Endothelial cell of umbilical vein (primary cell): ENCODE results near the gene SORT1. TPM values are rescaled to one million over a fixed set of nuclear protein-coding genes. Genes with fewer than 3 reads are reported as not detected.

Experiments
- BruUV-seq: library from RNA; stranded (reverse); fragments of 400-500 nt; replicated peaks from 2 replicates; lab custom pipeline; 2021; lab: Mats Ljungman, UMichigan
- CTCF ChIA-PET: fragments of 300-600, 350-600 bp; sonication (Branson Sonifier 250); formaldehyde crosslinking; loops from one replicate; lab custom pipeline; 2021; ENCODE audit warnings: antibody characterized with exemption, inconsistent platforms; lab: Charles Lee
- POLR2A ChIA-PET: fragments of 300-600, 350-600 bp; sonication (Branson Sonifier 250); formaldehyde crosslinking; loops from one replicate; lab custom pipeline; 2021; ENCODE audit warnings: antibody characterized with exemption, inconsistent platforms; lab: Charles Lee
- DNase-seq: peaks from one replicate; pipeline ENCODE4 v3.0.0-alpha.2; 2011; ENCODE audit warnings: low read depth, low spot score
- FAIRE-seq: peaks from 2 replicates; lab custom pipeline; 2011; peaks lifted over from hg19 to GRCh38; lab: Jason Lieb, UNC
- H2AFZ ChIP-seq: 2 replicates; pipeline ENCODE4 v1.6.0; 2012; ENCODE audit warnings: low read depth, low read length, control low read depth, inconsistent platforms
- H3K27ac ChIP-seq: 2 replicates; pipeline ENCODE4 v1.5.1; 2011; ENCODE audit warnings: low read depth, mild to moderate bottlenecking, control low read depth, low read length, moderate library complexity; ENCODE audit not compliant: insufficient read depth
- H3K27me3 ChIP-seq, 2 experiments: 2 replicates each; pipeline versions ENCODE4 v1.6.0 to v1.6.1; 2011; ENCODE audit warnings: low read length in 2 of 2, mixed read lengths in 1 of 2; ENCODE audit not compliant: control insufficient read depth in 2 of 2, insufficient read depth in 2 of 2
- H3K36me3 ChIP-seq, 2 experiments: 2 replicates in 1 of 2; 3 replicates in 1 of 2; pipeline ENCODE4 v1.5.1; 2011; ENCODE audit warnings: low read length in 2 of 2, mild to moderate bottlenecking in 1 of 2, moderate library complexity in 1 of 2; ENCODE audit not compliant: control insufficient read depth in 2 of 2, insufficient read depth in 2 of 2; ENCODE audit errors: extremely low read depth in 1 of 2
- H3K4me1 ChIP-seq: 3 replicates; pipeline ENCODE4 v1.5.1; 2011; ENCODE audit warnings: mild to moderate bottlenecking, low read length; ENCODE audit not compliant: control insufficient read depth, insufficient read depth; ENCODE audit errors: extremely low read depth
- H3K4me2 ChIP-seq: 2 replicates; pipeline ENCODE4 v1.6.1; 2011; ENCODE audit warnings: low read length, control low read depth, mixed read lengths; ENCODE audit not compliant: insufficient read depth
- H3K4me3 ChIP-seq, 3 experiments: fragments of 200-600 bp in 1 of 3; sonication (generic), shearing (Covaris generic) in 1 of 3; replicated peaks in 1 of 3; 2 replicates each; pipeline ENCODE4 v1.5.1; 2011 to 2016; ENCODE audit warnings: control low read depth in 3 of 3, low read length in 3 of 3, mild to moderate bottlenecking in 2 of 3, inconsistent platforms in 1 of 3, low read depth in 1 of 3, moderate library complexity in 1 of 3; ENCODE audit not compliant: insufficient read depth in 1 of 3
- H3K79me2 ChIP-seq: 2 replicates; pipeline ENCODE4 v1.6.0; 2012; ENCODE audit warnings: low read length, inconsistent platforms; ENCODE audit not compliant: control insufficient read depth, insufficient read depth
- H3K9ac ChIP-seq: replicated peaks from 2 replicates; pipeline ENCODE3; 2011; ENCODE audit warnings: low read length, control low read depth; ENCODE audit not compliant: insufficient read depth; ENCODE audit errors: extremely low read depth
- H3K9me1 ChIP-seq: replicated peaks from 3 replicates; pipeline ENCODE4 v1.6.0; 2011; ENCODE audit warnings: mild to moderate bottlenecking, low read length; ENCODE audit not compliant: control insufficient read depth, insufficient read depth; ENCODE audit errors: extremely low read depth
- H3K9me3 ChIP-seq: replicated peaks from 2 replicates; pipeline ENCODE4 v1.5.1; 2012; ENCODE audit warnings: low read length, inconsistent platforms; ENCODE audit not compliant: control insufficient read depth, insufficient read depth
- H4K20me1 ChIP-seq: replicated peaks from 2 replicates; pipeline ENCODE3; 2011; ENCODE audit warnings: mild to moderate bottlenecking, low read length; ENCODE audit not compliant: control insufficient read depth, insufficient read depth; ENCODE audit errors: extremely low read depth
- CTCF ChIP-seq, 2 donors: IDR thresholded peaks; 1 replicate in 1 of 2; 2 replicates in 1 of 2; pipeline ENCODE4 v1.5.1; 2011; ENCODE audit warnings: low read length in 2 of 2, mild to moderate bottlenecking in 2 of 2, moderate library complexity in 2 of 2, control low read depth in 1 of 2, inconsistent platforms in 1 of 2, low read depth in 1 of 2; ENCODE audit not compliant: insufficient read depth in 1 of 2; ENCODE audit errors: extremely low read depth in 1 of 2
- EZH2 ChIP-seq: IDR thresholded peaks from 2 replicates; pipeline ENCODE4 v1.6.1; 2012; ENCODE audit warnings: borderline replicate concordance, low read depth, mild to moderate bottlenecking, moderate library complexity, low read length, inconsistent platforms; ENCODE audit not compliant: severe bottlenecking
- FOS ChIP-seq: IDR thresholded peaks from 2 replicates; pipeline ENCODE4 v1.6.1; 2011; ENCODE audit warnings: mild to moderate bottlenecking, low read length, moderate library complexity, borderline replicate concordance; ENCODE audit not compliant: insufficient read depth
- GATA2 ChIP-seq: IDR thresholded peaks from 2 replicates; pipeline ENCODE4 v1.7.0; 2011; ENCODE audit warnings: low read depth, mild to moderate bottlenecking, moderate library complexity, mixed read lengths, low read length; ENCODE audit not compliant: insufficient read length, insufficient read depth
- JUN ChIP-seq: IDR thresholded peaks from 2 replicates; pipeline ENCODE4 v1.6.1; 2011; ENCODE audit warnings: borderline replicate concordance, low read depth; ENCODE audit not compliant: insufficient read length, insufficient read depth
- MAX ChIP-seq: IDR thresholded peaks from 2 replicates; pipeline ENCODE4 v1.6.1; 2011; ENCODE audit not compliant: insufficient read depth, insufficient read length
- MYC ChIP-seq: IDR thresholded peaks from one replicate; pipeline ENCODE4 v1.6.1; 2011; ENCODE audit warnings: mild to moderate bottlenecking, low read depth, low read length
- POLR2A ChIP-seq: IDR thresholded peaks from 2 replicates; pipeline ENCODE4 v1.6.1; 2012; ENCODE audit warnings: low read depth, mild to moderate bottlenecking, control low read depth, low read length
- POLR2AphosphoS5 ChIP-seq: IDR thresholded peaks from 2 replicates; pipeline ENCODE4 v1.6.1; 2012; ENCODE audit warnings: low read depth, mild to moderate bottlenecking, control low read depth, low read length, moderate library complexity; ENCODE audit not compliant: insufficient read depth
- dilution Hi-C: fragments of 300-500 bp; cut with MboI; formaldehyde crosslinking; loops from one replicate; pipeline ENCODE4 v1.15.0; 2019; ENCODE audit warnings: low sequenced_read_pairs; ENCODE audit not compliant: extremely low pct_ligation_motif_present
- intact Hi-C: fragments of 100-400 bp; cut with micrococcal nuclease; formaldehyde crosslinking; loops from one replicate; pipeline ENCODE4 v1.10.0; 2022
- polyA plus RNA-seq, 4 experiments: library from polyadenylated mRNA; depleted of rRNA in 3 of 4; stranded (reverse) in 3 of 4; unstranded in 1 of 4; fragments of >200 nt; gene quantifications; 2 replicates each; pipeline versions ENCODE4 v1.2.1 to v1.2.3, GENCODE V29; 2011 to 2012; ENCODE audit warnings: missing spikeins in 1 of 4
- total RNA-seq: library from RNA; stranded (reverse); gene quantifications from 2 replicates; pipeline ENCODE4 v1.2.3, GENCODE V29; 2021

Gene SORT1
- total and polyA plus RNA-seq, 2 donors (not counting 3 experiments of a cell fraction or from before 2014, with no cell fraction given), result 6.8 to 17.8 TPM

- Histone ChIP-seq H2AFZ (no peak overlapping the region), H3K4me3 (no peak overlapping the region), H3K4me2 (no peak overlapping the region), H3K36me3 (no peaks in the 10 kb centered on the region), H3K9me3 (no peaks in the 10 kb centered on the region), H4K20me1 (no peaks in the 10 kb centered on the region), H3K27me3 (peaks cover 3 to 6% of the 10 kb centered on the region in 2 experiments), H3K27ac (no peak overlapping the region), H3K9ac (no peak overlapping the region), H3K9me1 (no peaks in the 10 kb centered on the region), H3K79me2 (no peaks in the 10 kb centered on the region), H3K4me1 (no peaks in the 10 kb centered on the region)
- dilution Hi-C loops (no loop called here), intact Hi-C loops (no loop called here)
- FAIRE-seq (no peak), DNase-seq (no peak)
- TF ChIP-seq EZH2 (no peak), JUN (no peak), CTCF (IDR thresholded peaks at IDR 0.05; ENCODE audit: extremely low read depth in 1 of 2, insufficient read depth in 1 of 2, low read depth in 1 of 2, low read length in 2 of 2) (no peak), FOS (no peak), GATA2 (no peak), POLR2A (no peak), POLR2AphosphoS5 (no peak), MYC (no peak), MAX (no peak)
- ChIA-PET CTCF (interaction anchor here (1.4 kb wide), 1 partner anchor 84 kb away, joined by 4 read pairs; no protein-coding TSS in a partner anchor), POLR2A (no interaction called here)
- no TSS peak for BruUV-seq
Measured at GRCh38 chr1:109314795-109315194, 82.9 kb downstream of the SORT1 start.
